Liver (tissue), 9 donors: Measurements from ENCODE around the gene STK33. TPM values are rescaled to one million over a fixed set of nuclear protein-coding genes. Genes with fewer than 3 reads are reported as not detected.

Experiments
- DNase-seq: peaks from one replicate; pipeline ENCODE4 v3.0.0-alpha.2; 2017; ENCODE audit warnings: low spot score
- H3K27ac ChIP-seq, 2 donors: one replicate each; pipeline ENCODE4 v1.7.0; 2013; ENCODE audit warnings: inconsistent platforms in 2 of 2, low read length in 2 of 2, control low read depth in 1 of 2, low read depth in 1 of 2, mild to moderate bottlenecking in 1 of 2
- H3K27me3 ChIP-seq, 4 donors: one replicate each; pipeline versions ENCODE4 v1.6.1 to v1.7.0; 2013; ENCODE audit warnings: low read length in 3 of 4, inconsistent platforms in 1 of 4, mild to moderate bottlenecking in 1 of 4, moderate library complexity in 1 of 4; ENCODE audit not compliant: control insufficient read depth in 4 of 4, insufficient read depth in 4 of 4
- H3K36me3 ChIP-seq, 4 donors: one replicate each; pipeline versions ENCODE4 v1.6.1 to v1.7.0; 2013; ENCODE audit warnings: low read length in 3 of 4, mild to moderate bottlenecking in 3 of 4, low read depth in 1 of 4, moderate library complexity in 1 of 4; ENCODE audit not compliant: control insufficient read depth in 4 of 4, insufficient read depth in 3 of 4
- H3K4me1 ChIP-seq, 4 donors: one replicate each; pipeline versions ENCODE4 v1.6.1 to v1.7.0; 2013; ENCODE audit warnings: low read length in 3 of 4, mild to moderate bottlenecking in 3 of 4, moderate library complexity in 1 of 4; ENCODE audit not compliant: control insufficient read depth in 4 of 4, insufficient read depth in 4 of 4
- H3K4me3 ChIP-seq, 3 donors: one replicate each; pipeline versions ENCODE4 v1.6.1 to v1.7.0; 2013; ENCODE audit warnings: low read length in 3 of 3, control low read depth in 1 of 3, low read depth in 1 of 3, mild to moderate bottlenecking in 1 of 3
- H3K9ac ChIP-seq, 2 donors: one replicate each; pipeline ENCODE4 v1.7.0; 2013; ENCODE audit warnings: low read length in 2 of 2, mild to moderate bottlenecking in 2 of 2, moderate library complexity in 2 of 2, control low read depth in 1 of 2, low read depth in 1 of 2
- H3K9me3 ChIP-seq, 4 donors: one replicate each; pipeline versions ENCODE4 v1.6.1 to v1.7.0; 2013; ENCODE audit warnings: low read length in 3 of 4; ENCODE audit not compliant: control insufficient read depth in 4 of 4
- ATF3 ChIP-seq: IDR thresholded peaks from 2 replicates; pipeline ENCODE4 v1.6.1; 2016; ENCODE audit warnings: antibody characterized with exemption
- EGR1 ChIP-seq, 2 donors: IDR thresholded peaks; 2 replicates each; pipeline ENCODE4 v1.6.1; 2016 to 2018; ENCODE audit warnings: antibody characterized with exemption in 2 of 2, low read depth in 2 of 2
- FOXA1 ChIP-seq: IDR thresholded peaks from 2 replicates; pipeline ENCODE4 v1.6.1; 2016; ENCODE audit warnings: antibody characterized with exemption
- FOXA2 ChIP-seq: IDR thresholded peaks from 2 replicates; pipeline ENCODE4 v1.6.1; 2016; ENCODE audit warnings: antibody characterized with exemption
- GABPA ChIP-seq, 2 donors: IDR thresholded peaks in 1 of 2; conservative IDR thresholded peaks in 1 of 2; 2 replicates each; pipeline ENCODE4 v1.6.1; 2016; ENCODE audit warnings: antibody characterized with exemption in 2 of 2, mild to moderate bottlenecking in 1 of 2, moderate library complexity in 1 of 2
- HNF4A ChIP-seq, 2 donors: conservative IDR thresholded peaks; 2 replicates each; pipeline ENCODE4 v1.6.1; 2016; ENCODE audit warnings: antibody characterized with exemption in 2 of 2, mild to moderate bottlenecking in 2 of 2
- HNF4G ChIP-seq: IDR thresholded peaks from 2 replicates; pipeline ENCODE4 v1.6.1; 2016; ENCODE audit warnings: antibody characterized with exemption
- JUND ChIP-seq, 2 donors: IDR thresholded peaks; 2 replicates each; pipeline ENCODE4 v1.6.1; 2016; ENCODE audit warnings: antibody characterized with exemption in 2 of 2
- NR2F2 ChIP-seq: IDR thresholded peaks from 2 replicates; pipeline ENCODE4 v1.6.1; 2016; ENCODE audit warnings: antibody characterized with exemption
- RAD21 ChIP-seq, 2 donors: IDR thresholded peaks; 2 replicates each; pipeline ENCODE4 v1.6.1; 2016; ENCODE audit warnings: antibody characterized with exemption in 2 of 2, mild to moderate bottlenecking in 2 of 2
- REST ChIP-seq: IDR thresholded peaks from 2 replicates; pipeline ENCODE4 v1.6.1; 2016; ENCODE audit warnings: antibody characterized with exemption, mild to moderate bottlenecking
- RXRA ChIP-seq, 2 donors: IDR thresholded peaks; 2 replicates each; pipeline ENCODE4 v1.6.1; 2017 to 2018; ENCODE audit warnings: antibody characterized with exemption in 2 of 2, mild to moderate bottlenecking in 1 of 2
- SP1 ChIP-seq: IDR thresholded peaks from 2 replicates; pipeline ENCODE4 v1.6.1; 2018; ENCODE audit warnings: antibody characterized with exemption, mild to moderate bottlenecking
- TAF1 ChIP-seq: conservative IDR thresholded peaks from 2 replicates; pipeline ENCODE4 v1.6.1; 2016; ENCODE audit warnings: antibody characterized with exemption, mild to moderate bottlenecking
- YY1 ChIP-seq: IDR thresholded peaks from 2 replicates; pipeline ENCODE4 v1.6.1; 2016; ENCODE audit warnings: antibody characterized with exemption, mild to moderate bottlenecking
- WGBS: extraction: QIAGEN DNeasy Blood & Tissue Kit; methylation state at CpG from one replicate; pipeline ENCODE4 v1.1.7; 2013; 5-methylcytosine and 5-hydroxymethylcytosine counted together
- polyA plus RNA-seq, 2 donors: library from polyadenylated mRNA; stranded (reverse) in 1 of 2; unstranded in 1 of 2; fragments of 200-250 nt in 1 of 2; fragments of >200 nt in 1 of 2; fragmentation: Nextera tagmentation in 1 of 2; extraction: Ambion mirVana in 1 of 2; gene quantifications; one replicate each; pipeline versions ENCODE4 v1.2.1 to v1.2.3, GENCODE V29; 2013 to 2015
- total RNA-seq, 2 donors: library from RNA; depleted of rRNA; stranded (reverse); fragments of >200 nt; gene quantifications; one replicate each; pipeline ENCODE4 v1.2.3, GENCODE V29; 2014
- TF ChIP-seq, protein P1 (sequence below): IDR thresholded peaks from 2 replicates; pipeline ENCODE4 v1.6.1; 2016; ENCODE audit warnings: antibody characterized with exemption
- TF ChIP-seq, protein P2 (sequence below): IDR thresholded peaks from 2 replicates; pipeline ENCODE4 v1.6.1; 2016; ENCODE audit warnings: antibody characterized with exemption
- TF ChIP-seq, protein P3 (sequence below): fragments of 150-350 bp; IDR thresholded peaks from 2 replicates; pipeline ENCODE4 v1.5.1; 2017; ENCODE audit warnings: improper control_type of control experiment, low read depth, low read length; ENCODE audit not compliant: missing input control
- donor health status: healthy.
- donor health status: healthy.
- donor health status: healthy.
- donor health status: healthy.
- donor health status: healthy.

The STK33 gene
- total and polyA plus RNA-seq, 4 donors, result 0.09 to 1.1 (median 0.52) TPM

DNA sequence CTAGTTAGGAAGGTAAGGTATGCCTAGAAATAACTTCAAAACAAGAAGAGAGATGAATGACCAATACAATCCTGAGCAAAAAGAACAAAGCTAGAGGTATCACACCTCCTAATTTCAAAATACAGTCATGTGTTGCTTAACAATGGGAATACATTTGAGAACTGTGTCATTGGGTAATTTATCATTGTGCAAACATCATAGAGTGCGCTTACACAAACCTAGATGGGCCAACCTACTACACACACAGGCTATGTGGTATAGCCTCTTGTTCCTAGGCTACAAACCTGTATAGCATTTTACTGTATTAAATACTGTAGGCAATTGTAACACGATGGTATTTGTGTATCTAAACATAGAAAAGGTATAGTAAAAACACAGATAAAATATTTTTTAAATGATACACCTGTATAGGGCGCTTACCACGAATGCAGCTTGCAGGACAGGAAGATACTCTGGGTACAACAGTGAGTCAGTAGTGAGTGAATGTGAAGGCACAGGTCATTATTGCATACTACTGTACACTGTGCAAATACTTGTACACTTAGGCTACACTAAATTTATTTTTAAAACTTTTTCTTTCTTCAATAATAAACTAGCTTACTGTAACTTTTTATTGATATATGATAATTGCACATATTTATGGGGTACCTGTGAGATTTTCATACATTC is 48.2 kb downstream of the STK33 start:
- Histone ChIP-seq H3K27ac (no peak overlapping the region), H3K27me3 (no peaks in the 10 kb centered on the region), H3K4me3 (no peak overlapping the region), H3K4me1 (no peaks in the 10 kb centered on the region), H3K36me3 (no peaks in the 10 kb centered on the region), H3K9me3 (no peaks in the 10 kb centered on the region), H3K9ac (no peak overlapping the region)
- DNase-seq, result no peak
- no peak for TF ChIP-seq JUND (IDR thresholded peaks at IDR 0.05)
- TF ChIP-seq SP1, result no peak
- no peak for TF ChIP-seq FOXA1
- no peak for TF ChIP-seq RAD21 (IDR thresholded peaks at IDR 0.05)
- no peak for TF ChIP-seq HNF4G
- TF ChIP-seq, protein P1, sequence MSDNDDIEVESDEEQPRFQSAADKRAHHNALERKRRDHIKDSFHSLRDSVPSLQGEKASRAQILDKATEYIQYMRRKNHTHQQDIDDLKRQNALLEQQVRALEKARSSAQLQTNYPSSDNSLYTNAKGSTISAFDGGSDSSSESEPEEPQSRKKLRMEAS, result no peak
- no peak for TF ChIP-seq GABPA (IDR thresholded peaks at IDR 0.05 in 1 of 2, conservative IDR thresholded peaks at IDR 0.05 in 1 of 2)
- TF ChIP-seq, protein P2, sequence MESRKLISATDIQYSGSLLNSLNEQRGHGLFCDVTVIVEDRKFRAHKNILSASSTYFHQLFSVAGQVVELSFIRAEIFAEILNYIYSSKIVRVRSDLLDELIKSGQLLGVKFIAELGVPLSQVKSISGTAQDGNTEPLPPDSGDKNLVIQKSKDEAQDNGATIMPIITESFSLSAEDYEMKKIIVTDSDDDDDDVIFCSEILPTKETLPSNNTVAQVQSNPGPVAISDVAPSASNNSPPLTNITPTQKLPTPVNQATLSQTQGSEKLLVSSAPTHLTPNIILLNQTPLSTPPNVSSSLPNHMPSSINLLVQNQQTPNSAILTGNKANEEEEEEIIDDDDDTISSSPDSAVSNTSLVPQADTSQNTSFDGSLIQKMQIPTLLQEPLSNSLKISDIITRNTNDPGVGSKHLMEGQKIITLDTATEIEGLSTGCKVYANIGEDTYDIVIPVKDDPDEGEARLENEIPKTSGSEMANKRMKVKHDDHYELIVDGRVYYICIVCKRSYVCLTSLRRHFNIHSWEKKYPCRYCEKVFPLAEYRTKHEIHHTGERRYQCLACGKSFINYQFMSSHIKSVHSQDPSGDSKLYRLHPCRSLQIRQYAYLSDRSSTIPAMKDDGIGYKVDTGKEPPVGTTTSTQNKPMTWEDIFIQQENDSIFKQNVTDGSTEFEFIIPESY, result no peak
- TF ChIP-seq NR2F2, result no peak
- TF ChIP-seq EGR1 (IDR thresholded peaks at IDR 0.05; ENCODE audit: low read depth in 2 of 2), result no peak
- TF ChIP-seq TAF1, result no peak
- no peak for TF ChIP-seq FOXA2
- TF ChIP-seq, protein P3, sequence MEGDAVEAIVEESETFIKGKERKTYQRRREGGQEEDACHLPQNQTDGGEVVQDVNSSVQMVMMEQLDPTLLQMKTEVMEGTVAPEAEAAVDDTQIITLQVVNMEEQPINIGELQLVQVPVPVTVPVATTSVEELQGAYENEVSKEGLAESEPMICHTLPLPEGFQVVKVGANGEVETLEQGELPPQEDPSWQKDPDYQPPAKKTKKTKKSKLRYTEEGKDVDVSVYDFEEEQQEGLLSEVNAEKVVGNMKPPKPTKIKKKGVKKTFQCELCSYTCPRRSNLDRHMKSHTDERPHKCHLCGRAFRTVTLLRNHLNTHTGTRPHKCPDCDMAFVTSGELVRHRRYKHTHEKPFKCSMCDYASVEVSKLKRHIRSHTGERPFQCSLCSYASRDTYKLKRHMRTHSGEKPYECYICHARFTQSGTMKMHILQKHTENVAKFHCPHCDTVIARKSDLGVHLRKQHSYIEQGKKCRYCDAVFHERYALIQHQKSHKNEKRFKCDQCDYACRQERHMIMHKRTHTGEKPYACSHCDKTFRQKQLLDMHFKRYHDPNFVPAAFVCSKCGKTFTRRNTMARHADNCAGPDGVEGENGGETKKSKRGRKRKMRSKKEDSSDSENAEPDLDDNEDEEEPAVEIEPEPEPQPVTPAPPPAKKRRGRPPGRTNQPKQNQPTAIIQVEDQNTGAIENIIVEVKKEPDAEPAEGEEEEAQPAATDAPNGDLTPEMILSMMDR, result no peak
- WGBS, result 53% methylated on average over 4 of the region's 4 CpGs

DNA sequence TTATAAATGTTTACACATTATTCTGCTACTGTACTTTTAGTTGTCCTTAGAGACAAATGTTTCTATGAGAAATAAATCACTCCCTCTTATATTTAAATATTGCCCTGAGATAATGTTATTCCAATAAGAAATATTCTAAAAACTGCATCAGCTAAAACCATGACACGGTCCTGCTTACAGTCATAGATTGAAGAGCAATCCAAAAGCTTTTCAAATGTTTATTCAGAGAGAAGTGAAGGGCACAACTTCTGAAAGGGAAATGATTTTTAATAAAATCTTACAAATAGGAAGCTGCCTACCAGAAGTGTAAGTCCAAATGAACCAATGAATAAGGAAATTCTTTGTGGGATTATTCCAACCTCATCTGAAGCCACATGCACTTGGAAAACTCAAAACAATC is 49.2 kb downstream of the STK33 start:
- TF ChIP-seq, protein P2, result no peak
- TF ChIP-seq REST (no peak), FOXA2 (no peak), SP1 (no peak), RXRA (IDR thresholded peaks at IDR 0.05) (no peak), YY1 (no peak), FOXA1 (no peak), ATF3 (no peak), HNF4A (conservative IDR thresholded peaks at IDR 0.05) (no peak), RAD21 (IDR thresholded peaks at IDR 0.05) (no peak)
- TF ChIP-seq, protein P3, result no peak
- TF ChIP-seq, protein P1, result no peak
- 89% methylated on average over 1 of the region's 1 CpG for WGBS

More for the DNA sequence above, 49.2 kb downstream of the STK33 start:
- Histone ChIP-seq H3K9ac (no peak overlapping the region), H3K4me1 (no peaks in the 10 kb centered on the region), H3K27ac (no peak overlapping the region), H3K4me3 (no peak overlapping the region), H3K9me3 (no peaks in the 10 kb centered on the region), H3K36me3 (no peaks in the 10 kb centered on the region), H3K27me3 (no peaks in the 10 kb centered on the region)
- DNase-seq, result no peak
